Measurements from ENCODE around the gene RAD51B. TPM values are rescaled to one million over a fixed set of nuclear protein-coding genes. Genes with fewer than 3 reads are reported as not detected.

Gene RAD51B
- total RNA-seq, 2 donors from 2014 or later: 42.6 to 50.0 TPM

- Mint-ChIP-seq H3K27me3 (ENCODE audit: low read depth) (no peaks in the 10 kb centered on the region), H3K27ac (peak overlapping the region; percentile 43), H3K36me3 (ENCODE audit: insufficient read depth in 2 of 2) (no peaks in the 10 kb centered on the region), H3K4me3 (no peak overlapping the region), H3K9me3 (no peaks in the 10 kb centered on the region), H3K4me1 (ENCODE audit: low read depth) (peaks cover 30% of the 10 kb centered on the region)
- DNase-seq (peak; percentile 27 to 53), ATAC-seq (replicated peaks in 1 of 2) (peak; percentile 60 to 92)
Observed at GRCh38 chr14:68269136-68269927, 449.8 kb downstream of the RAD51B start.

DNA sequence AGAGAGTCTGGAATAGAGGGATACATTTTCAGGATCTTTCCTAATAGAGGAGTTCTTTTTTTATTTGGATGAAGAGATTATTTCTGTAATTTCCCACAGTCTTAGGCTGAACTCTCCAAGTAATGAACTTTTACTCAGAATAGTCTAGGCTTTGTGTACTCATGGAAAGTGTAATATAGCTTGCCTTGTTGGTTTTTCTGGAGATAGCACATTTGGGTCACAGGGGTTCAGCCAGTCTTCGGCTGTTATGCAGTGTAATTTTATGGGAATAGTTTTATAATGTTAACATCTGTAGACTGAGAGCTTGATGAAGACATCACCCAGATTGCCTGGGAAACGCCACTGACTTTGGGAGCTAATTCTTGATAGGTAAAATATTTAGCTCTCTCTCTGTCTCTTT is 450.8 kb downstream of the RAD51B start:
- no peak overlapping the region for H3K27ac Mint-ChIP-seq
- H3K9me3 Mint-ChIP-seq: no peaks in the 10 kb centered on the region
- ATAC-seq (replicated peaks in 1 of 2) (no peak), DNase-seq (no peak)
- H3K4me1 Mint-ChIP-seq (ENCODE audit: low read depth): peaks cover 39% of the 10 kb centered on the region
- no peak overlapping the region for H3K4me3 Mint-ChIP-seq
- no peaks in the 10 kb centered on the region for H3K36me3 Mint-ChIP-seq (ENCODE audit: insufficient read depth in 2 of 2)
- no peaks in the 10 kb centered on the region for H3K27me3 Mint-ChIP-seq (ENCODE audit: low read depth)

GRCh38 chr14:68271913-68272391 is 452.4 kb downstream of the RAD51B start:
- ATAC-seq (replicated peaks in 1 of 2): peak in 1 of 2 donors; percentile 20
- no peaks in the 10 kb centered on the region for H3K9me3 Mint-ChIP-seq
- peaks cover 48% of the 10 kb centered on the region for H3K4me1 Mint-ChIP-seq (ENCODE audit: low read depth)

DNA sequence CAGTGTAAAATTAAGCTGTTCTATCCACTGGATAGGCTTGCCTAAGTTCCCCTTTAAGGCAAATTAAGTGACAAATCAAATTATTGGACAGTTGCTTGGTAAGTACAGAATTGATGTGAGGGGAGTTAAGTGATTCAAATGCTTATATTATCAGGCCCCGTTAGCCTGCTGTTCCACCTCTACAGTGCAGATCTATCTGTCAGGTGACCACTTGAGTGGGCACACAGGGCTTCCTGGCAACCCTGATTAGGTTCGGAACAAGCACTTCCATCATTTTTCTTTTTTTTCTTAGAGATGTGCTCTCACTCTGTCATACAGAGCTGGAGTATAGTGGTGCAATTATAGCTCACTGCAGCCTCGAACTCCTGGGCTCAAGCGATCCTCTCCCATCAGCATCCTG is 453.8 kb downstream of the RAD51B start:
- no peak overlapping the region for H3K27ac Mint-ChIP-seq
- ATAC-seq (replicated peaks in 1 of 2): no peak
- H3K9me3 Mint-ChIP-seq: no peaks in the 10 kb centered on the region
- peaks cover 41% of the 10 kb centered on the region for H3K4me1 Mint-ChIP-seq (ENCODE audit: low read depth)
- no peaks in the 10 kb centered on the region for H3K27me3 Mint-ChIP-seq (ENCODE audit: low read depth)
- H3K36me3 Mint-ChIP-seq (ENCODE audit: insufficient read depth in 2 of 2): no peaks in the 10 kb centered on the region
- no peak for DNase-seq
- no peak overlapping the region for H3K4me3 Mint-ChIP-seq

More at GRCh38 chr14:68271913-68272391, 452.4 kb downstream of the RAD51B start:
- H3K4me3 Mint-ChIP-seq: peak overlapping the region in 1 of 2 donors; percentile 40
- DNase-seq: no peak
- H3K27me3 Mint-ChIP-seq (ENCODE audit: low read depth): no peaks in the 10 kb centered on the region
- no peaks in the 10 kb centered on the region for H3K36me3 Mint-ChIP-seq (ENCODE audit: insufficient read depth in 2 of 2)
- no peak overlapping the region for H3K27ac Mint-ChIP-seq

DNA sequence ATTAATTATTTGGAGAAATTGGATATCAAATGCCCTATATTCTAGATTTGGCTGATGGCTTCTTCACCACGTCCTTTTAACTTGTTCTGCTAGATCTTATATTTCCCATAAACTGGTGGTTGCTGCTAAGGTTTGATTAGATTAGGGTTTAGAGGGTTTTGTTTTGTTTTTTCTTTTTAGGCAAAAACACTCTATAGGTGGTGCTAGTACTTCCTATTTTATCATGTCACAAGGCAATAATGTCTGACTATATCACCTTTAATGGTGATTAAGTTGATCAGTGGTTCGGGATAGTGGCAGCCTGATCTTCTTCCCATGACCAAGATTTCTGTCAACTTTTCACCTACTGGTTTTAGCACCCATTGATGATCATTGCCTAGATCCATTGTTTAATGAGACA is 455.1 kb downstream of the RAD51B start:
- H3K27me3 Mint-ChIP-seq (ENCODE audit: low read depth): no peaks in the 10 kb centered on the region
- no peak for ATAC-seq (replicated peaks in 1 of 2)

GRCh38 chr14:68278576-68279436 is 459.2 kb downstream of the RAD51B start:
- Mint-ChIP-seq H3K27me3 (ENCODE audit: low read depth) (no peaks in the 10 kb centered on the region), H3K4me1 (ENCODE audit: low read depth) (peaks cover 57% of the 10 kb centered on the region), H3K27ac (no peak overlapping the region), H3K4me3 (no peak overlapping the region), H3K36me3 (ENCODE audit: insufficient read depth in 2 of 2) (peaks cover 0 to 3% of the 10 kb centered on the region in 2 donors), H3K9me3 (no peaks in the 10 kb centered on the region)
- ATAC-seq (replicated peaks in 1 of 2) (no peak), DNase-seq (no peak)

More for the DNA sequence above, 455.1 kb downstream of the RAD51B start:
- Mint-ChIP-seq H3K27ac (no peak overlapping the region), H3K36me3 (ENCODE audit: insufficient read depth in 2 of 2) (peaks cover 0 to 3% of the 10 kb centered on the region in 2 donors), H3K4me3 (no peak overlapping the region), H3K9me3 (no peaks in the 10 kb centered on the region), H3K4me1 (ENCODE audit: low read depth) (peaks cover 36% of the 10 kb centered on the region)
- no peak for DNase-seq

- ATAC-seq (replicated peaks in 1 of 2) (no peak), DNase-seq (no peak)
- Mint-ChIP-seq H3K27ac (no peak overlapping the region), H3K36me3 (ENCODE audit: insufficient read depth in 2 of 2) (peaks cover 0 to 3% of the 10 kb centered on the region in 2 donors), H3K4me3 (no peak overlapping the region), H3K9me3 (no peaks in the 10 kb centered on the region), H3K4me1 (ENCODE audit: low read depth) (peaks cover 62% of the 10 kb centered on the region), H3K27me3 (ENCODE audit: low read depth) (no peaks in the 10 kb centered on the region)
Observed at GRCh38 chr14:68279437-68279720, 459.8 kb downstream of the RAD51B start.

- Mint-ChIP-seq H3K36me3 (ENCODE audit: insufficient read depth in 2 of 2) (peaks cover under 1 to 3% of the 10 kb centered on the region in 2 donors), H3K4me3 (no peak overlapping the region), H3K27ac (no peak overlapping the region), H3K9me3 (no peaks in the 10 kb centered on the region), H3K4me1 (ENCODE audit: low read depth) (peaks cover 63% of the 10 kb centered on the region), H3K27me3 (ENCODE audit: low read depth) (no peaks in the 10 kb centered on the region)
- ATAC-seq (replicated peaks in 1 of 2) (no peak), DNase-seq (no peak)
Observed at GRCh38 chr14:68279777-68280233, 460.2 kb downstream of the RAD51B start.

DNA sequence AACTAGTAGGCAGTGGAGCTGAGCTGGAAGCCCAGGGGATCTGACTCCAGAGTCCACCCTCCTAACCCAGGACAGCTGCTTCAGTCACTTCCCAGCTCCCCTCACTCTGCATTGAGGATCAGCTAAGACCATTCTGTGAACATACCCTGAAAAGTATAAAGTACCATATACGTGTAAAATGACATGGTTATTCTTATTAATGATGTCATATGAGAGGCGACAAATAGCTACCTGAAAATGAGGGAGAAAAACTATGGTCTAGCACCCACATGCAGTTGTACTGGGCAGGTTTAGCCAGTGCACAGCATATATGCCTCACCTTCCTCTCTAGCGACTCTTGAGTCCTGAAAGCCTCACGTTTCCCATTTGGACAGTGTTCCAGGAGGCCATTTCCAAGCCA is 461.9 kb downstream of the RAD51B start:
- ATAC-seq (replicated peaks in 1 of 2): no peak

GRCh38 chr14:68282479-68283377 is 463.1 kb downstream of the RAD51B start:
- peaks cover 78% of the 10 kb centered on the region for H3K4me1 Mint-ChIP-seq (ENCODE audit: low read depth)
- ATAC-seq (replicated peaks in 1 of 2) (peak; percentile 48 to 65), DNase-seq (peak; percentile 20 to 37)
- peak overlapping the region; percentile 58 for H3K27ac Mint-ChIP-seq
- H3K27me3 Mint-ChIP-seq (ENCODE audit: low read depth): no peaks in the 10 kb centered on the region
- peaks cover 2 to 3% of the 10 kb centered on the region in 2 donors for H3K36me3 Mint-ChIP-seq (ENCODE audit: insufficient read depth in 2 of 2)
- peak overlapping the region; percentile 65 to 86 for H3K4me3 Mint-ChIP-seq
- no peaks in the 10 kb centered on the region for H3K9me3 Mint-ChIP-seq

More for the DNA sequence above, 461.9 kb downstream of the RAD51B start:
- no peak for DNase-seq
- Mint-ChIP-seq H3K36me3 (ENCODE audit: insufficient read depth in 2 of 2) (peaks cover 2 to 3% of the 10 kb centered on the region in 2 donors), H3K9me3 (no peaks in the 10 kb centered on the region), H3K4me3 (no peak overlapping the region), H3K4me1 (ENCODE audit: low read depth) (peaks cover 66% of the 10 kb centered on the region), H3K27me3 (ENCODE audit: low read depth) (no peaks in the 10 kb centered on the region), H3K27ac (no peak overlapping the region)

- Mint-ChIP-seq H3K9me3 (no peaks in the 10 kb centered on the region), H3K4me3 (peak overlapping the region; percentile 65 to 86), H3K4me1 (ENCODE audit: low read depth) (peaks cover 78% of the 10 kb centered on the region), H3K27me3 (ENCODE audit: low read depth) (no peaks in the 10 kb centered on the region), H3K36me3 (ENCODE audit: insufficient read depth in 2 of 2) (peaks cover 2 to 3% of the 10 kb centered on the region in 2 donors), H3K27ac (peak overlapping the region; percentile 77)
- ATAC-seq (replicated peaks in 1 of 2) (peak; percentile 57 to 62), DNase-seq (peak; percentile 56 to 63)
Observed at GRCh38 chr14:68283378-68284123, 464.0 kb downstream of the RAD51B start.

DNA sequence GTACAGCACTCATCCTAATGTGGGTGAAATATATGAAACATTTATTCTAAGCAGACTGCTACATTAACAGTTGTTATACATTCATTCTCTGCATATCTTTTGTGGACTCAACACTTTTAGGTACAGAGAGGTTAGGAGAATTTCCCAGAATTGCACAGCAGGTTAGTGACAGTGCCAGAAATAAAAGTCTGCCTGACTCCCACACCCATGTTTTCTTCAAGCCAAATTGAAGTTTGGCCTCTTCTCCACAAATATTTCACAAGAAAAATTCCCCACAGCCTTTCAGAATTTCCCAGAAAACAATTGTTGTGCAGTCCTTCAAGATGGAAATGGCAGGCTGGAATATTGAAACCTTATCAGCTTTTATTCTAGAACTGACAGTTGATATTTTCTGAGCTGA is 464.8 kb downstream of the RAD51B start:
- Mint-ChIP-seq H3K4me1 (ENCODE audit: low read depth) (peaks cover 72% of the 10 kb centered on the region), H3K9me3 (no peaks in the 10 kb centered on the region), H3K27ac (peak overlapping the region; percentile 95), H3K4me3 (peak overlapping the region in 1 of 2 donors; percentile 86), H3K36me3 (ENCODE audit: insufficient read depth in 2 of 2) (peaks cover 0 to 2% of the 10 kb centered on the region in 2 donors), H3K27me3 (ENCODE audit: low read depth) (no peaks in the 10 kb centered on the region)
- DNase-seq: no peak
- ATAC-seq (replicated peaks in 1 of 2): no peak
